Inferior parietal cortex (tissue), 1 donor: ENCODE measurements around the gene RHBDL1.

Source experiments
- DNase-seq: peaks from one replicate; pipeline ENCODE4 v3.0.0-alpha.2; 2016; ENCODE audit errors: extremely low spot score

The RHBDL1 gene

DNA sequence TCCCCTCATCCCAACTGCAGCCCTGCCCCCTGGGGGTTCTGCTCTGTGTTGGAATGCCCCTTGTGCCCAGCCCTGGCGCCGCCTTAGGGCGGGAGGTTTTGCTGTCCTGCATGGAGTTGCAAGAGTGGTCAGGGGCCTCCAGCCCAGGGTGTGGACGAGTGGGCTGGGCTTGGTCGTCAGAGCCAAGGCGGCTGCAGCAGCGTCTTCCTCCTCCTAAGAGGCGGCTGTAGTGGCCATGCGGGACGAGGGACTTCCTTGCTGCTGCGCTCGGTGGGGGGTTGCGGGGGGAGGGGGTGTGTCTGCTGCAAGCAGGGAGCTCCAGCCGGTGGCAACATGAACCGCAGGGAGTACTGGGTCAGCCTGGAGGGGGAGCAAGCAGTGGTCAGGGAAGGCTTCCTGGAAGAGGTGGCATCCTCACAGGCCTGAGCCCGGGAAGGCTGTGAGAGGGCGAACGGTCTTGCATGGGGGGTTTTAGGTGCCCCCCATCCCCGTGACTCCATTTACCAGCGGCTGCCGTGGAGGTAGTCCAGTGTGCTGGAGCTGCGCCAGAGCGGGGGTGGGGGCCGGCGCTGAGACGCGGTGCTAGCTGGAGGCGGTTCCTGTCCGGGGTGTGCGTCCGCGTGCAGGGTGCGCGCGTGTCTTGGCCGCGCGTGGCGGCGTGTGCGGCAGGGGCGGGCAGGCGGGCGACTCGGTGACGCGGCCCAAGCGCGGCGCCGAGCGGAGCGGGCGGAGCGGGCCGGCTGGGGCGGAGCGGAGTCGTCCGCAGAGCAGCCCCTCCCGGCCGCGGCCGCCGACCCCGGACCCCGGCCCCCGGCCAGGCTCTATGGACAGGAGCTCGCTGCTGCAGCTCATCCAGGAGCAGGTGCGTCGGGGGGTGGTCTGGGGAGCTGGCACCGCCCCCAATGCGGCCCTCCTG lies at the start of gene RHBDL1:
Gene RHBDL1, plus strand, starts transcription at position 704 of the 916 bp plus-strand sequence. Its CDS starts 120 bp downstream, at position 824.
- DNase-seq, result peak; percentile 20

GRCh38 chr16:625977-626765 lies 49.3 kb upstream of the RHBDL1 start:
- no peak for DNase-seq

DNA sequence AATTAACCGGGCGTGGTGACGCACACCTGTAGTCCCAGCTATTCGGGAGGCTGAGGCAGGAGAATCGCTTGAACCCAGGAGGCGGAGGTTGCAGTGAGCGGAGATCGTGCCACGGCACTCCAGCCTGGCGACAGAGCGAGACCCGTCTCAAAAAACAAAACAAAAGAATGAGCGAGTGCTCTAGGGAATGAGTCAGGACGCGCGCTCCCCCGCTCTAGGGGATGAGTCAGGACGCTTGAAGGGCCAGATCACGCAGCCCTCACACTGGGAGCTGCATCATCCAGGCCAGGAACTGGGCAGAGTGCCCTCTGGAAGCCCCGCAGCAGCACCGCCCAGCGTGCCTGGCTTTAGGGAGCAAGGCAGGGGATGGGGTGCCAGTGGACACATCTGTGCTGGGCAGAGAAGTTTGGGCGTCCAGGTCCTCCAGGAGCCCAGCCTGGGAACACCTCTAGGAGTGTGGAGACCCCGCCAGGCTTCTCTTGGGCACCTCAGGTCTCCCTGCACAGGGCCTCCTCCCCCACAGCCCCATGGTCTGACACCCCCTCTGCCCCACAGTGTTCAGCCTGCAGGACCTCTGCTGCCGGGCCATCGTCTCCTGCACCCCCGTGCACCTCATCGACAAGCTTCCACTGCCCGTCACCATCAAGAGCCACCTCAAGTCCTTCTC lies 48.6 kb upstream of the RHBDL1 start:
- peak; percentile 51 for DNase-seq

DNA sequence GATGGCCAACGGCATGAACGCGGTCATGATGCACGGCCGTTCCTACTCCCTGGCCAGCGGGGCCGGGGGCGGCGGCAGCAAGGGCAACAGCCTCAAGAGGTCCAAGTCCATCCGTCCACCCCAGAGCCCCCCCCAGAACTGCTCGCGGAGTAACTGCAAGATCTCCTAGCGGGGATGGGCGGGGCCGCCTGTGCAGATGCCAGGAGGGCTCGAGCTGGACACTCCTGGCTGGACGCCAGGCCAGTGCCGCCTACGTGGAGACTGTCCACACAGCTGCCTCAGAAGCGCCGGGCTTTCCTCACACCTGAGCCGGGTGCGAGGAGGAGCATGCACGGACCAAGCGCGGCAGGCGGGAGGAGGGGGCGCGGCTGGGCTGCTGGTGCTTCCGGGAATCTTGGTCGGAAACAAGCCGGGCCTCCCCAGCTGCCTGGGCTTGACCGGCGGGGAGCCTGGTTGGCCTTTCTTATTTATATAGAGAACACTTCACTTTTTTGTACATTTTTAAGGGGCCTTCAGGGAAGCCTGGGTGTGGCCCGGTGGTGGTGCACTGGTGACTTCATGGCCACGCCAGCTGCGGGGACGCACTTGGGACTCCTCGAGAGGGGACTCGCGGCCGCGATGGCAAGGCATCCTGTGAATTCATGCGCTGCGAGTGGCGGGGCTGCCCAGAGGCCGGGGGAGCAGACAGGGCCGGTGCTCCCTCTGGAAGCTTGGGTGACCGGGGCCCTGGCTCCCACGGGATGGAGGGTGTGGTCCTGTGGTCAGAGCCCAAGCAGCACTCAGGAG lies 47.8 kb upstream of the RHBDL1 start:
- no peak for DNase-seq

- no peak for DNase-seq
Measured at GRCh38 chr16:628321-629061, 47.0 kb upstream of the RHBDL1 start.

- no peak for DNase-seq
Measured at GRCh38 chr16:629185-629832, 46.2 kb upstream of the RHBDL1 start.

DNA sequence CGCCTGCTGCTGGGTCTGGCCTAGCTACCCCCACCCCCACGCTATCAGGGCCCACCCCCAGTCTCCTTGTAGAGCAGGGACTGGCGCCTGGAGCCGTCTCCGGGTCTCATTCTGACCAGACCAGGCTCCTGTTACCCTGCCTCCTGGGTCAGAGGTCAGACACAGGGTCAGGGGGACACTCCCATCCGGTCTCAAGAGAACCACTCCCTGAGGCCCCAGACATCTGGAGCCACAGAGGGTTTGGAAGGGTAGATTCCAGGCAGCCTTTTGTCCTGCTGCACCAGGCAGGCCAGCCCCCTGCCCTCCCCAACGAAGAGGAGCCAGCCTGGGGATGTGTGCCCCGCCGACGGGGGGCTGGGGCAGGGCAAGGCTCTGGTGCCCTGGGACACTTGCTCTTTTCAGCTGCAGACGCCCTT lies 45.6 kb upstream of the RHBDL1 start:
- no peak for DNase-seq

DNA sequence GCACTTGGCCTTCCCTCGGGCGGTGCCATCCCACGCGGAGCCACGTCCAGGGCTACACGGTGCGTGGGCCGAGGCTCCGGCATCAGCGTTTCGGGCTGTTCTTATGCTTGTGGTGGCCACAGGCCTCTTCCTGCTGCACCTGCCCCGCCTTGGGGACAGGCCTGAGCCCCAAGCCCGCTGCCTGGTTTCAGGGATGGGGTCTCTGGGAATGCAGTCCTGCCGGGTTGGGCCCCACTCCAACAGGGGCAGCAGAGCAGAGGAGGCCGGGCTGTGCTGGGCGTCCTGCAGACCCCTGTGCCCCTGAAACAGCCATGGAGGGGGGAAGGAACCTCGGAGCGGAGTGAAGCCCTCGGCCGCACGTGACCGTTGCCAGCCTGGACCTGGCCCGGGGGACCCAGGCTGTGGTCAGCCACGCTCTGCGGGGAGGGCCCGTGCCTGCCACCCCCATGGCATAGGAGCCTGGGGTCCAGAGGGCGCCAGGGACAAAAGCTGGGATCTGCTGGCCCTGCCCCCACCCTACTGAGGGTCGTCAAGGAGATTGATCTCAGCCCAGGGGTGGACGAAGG lies 45.1 kb upstream of the RHBDL1 start:
- DNase-seq, result no peak

DNA sequence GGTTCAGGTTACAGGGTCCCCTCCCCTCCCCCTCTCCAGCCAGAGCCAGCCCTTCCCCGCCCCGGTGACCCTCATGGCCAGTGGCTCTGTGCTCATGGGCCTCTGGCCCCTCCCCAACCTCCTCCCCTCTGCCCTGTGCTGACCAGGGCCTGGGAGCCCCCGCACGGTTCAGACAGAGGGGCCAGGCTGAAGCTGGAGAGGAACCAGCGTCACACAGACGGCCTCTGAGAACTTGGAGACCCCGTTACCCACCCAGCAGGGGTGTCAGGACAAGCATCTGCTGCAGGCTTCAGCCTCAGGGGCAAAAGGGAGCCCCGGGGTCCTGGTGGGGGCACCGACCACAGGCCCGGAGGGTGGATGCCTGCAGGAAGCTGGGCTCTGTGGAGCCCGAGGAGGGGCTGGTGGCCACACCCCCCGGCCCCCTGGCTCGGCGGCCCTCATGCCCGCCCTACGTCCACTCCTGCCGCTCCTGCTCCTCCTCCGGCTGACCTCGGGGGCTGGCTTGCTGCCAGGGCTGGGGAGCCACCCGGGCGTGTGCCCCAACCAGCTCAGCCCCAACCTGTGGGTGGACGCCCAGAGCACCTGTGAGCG lies 44.6 kb upstream of the RHBDL1 start, which contains the start of gene WFIKKN1:
Gene WFIKKN1, plus strand, starts transcription at position 171 of the 591 bp plus-strand sequence. Its CDS starts 269 bp downstream, at position 440.
- no peak for DNase-seq

GRCh38 chr16:631808-632358 lies 43.6 kb upstream of the RHBDL1 start:
- no peak for DNase-seq

DNA sequence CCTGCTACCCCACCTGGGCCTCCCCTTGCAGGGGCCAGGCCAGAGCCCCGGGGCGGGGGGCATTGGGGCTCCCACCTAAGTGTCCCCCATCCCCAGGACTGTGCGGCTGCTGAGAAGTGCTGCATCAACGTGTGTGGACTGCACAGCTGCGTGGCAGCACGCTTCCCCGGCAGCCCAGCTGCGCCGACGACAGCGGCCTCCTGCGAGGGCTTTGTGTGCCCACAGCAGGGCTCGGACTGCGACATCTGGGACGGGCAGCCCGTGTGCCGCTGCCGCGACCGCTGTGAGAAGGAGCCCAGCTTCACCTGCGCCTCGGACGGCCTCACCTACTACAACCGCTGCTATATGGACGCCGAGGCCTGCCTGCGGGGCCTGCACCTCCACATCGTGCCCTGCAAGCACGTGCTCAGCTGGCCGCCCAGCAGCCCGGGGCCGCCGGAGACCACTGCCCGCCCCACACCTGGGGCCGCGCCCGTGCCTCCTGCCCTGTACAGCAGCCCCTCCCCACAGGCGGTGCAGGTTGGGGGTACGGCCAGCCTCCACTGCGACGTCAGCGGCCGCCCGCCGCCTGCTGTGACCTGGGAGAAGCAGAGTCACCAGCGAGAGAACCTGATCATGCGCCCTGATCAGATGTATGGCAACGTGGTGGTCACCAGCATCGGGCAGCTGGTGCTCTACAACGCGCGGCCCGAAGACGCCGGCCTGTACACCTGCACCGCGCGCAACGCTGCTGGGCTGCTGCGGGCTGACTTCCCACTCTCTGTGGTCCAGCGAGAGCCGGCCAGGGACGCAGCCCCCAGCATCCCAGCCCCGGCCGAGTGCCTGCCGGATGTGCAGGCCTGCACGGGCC lies 42.8 kb upstream of the RHBDL1 start:
- DNase-seq, result no peak

- no peak for DNase-seq
Measured at GRCh38 chr16:633336-634050, 42.0 kb upstream of the RHBDL1 start.

GRCh38 chr16:634051-634670 lies 41.3 kb upstream of the RHBDL1 start:
- DNase-seq, result no peak

DNA sequence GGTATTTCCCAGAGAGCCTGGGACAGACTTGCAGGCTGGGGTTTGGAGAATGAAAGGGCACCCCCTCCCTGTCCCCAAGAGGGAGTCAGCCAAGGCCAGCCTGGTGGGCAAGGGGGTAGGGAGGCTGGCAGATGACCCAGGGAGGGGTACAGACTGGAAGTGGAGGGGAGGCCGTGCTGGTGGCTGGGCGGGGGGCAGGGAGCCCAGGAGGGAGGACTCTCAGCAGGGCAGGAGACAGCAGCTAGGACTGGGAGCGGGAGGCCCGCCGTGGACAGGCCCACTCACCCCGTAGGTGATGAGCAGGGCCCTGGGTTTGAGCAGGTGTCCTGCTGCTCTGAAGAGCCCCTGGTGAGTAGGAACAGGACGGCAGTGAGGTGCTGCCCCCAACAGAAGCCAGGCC lies 40.5 kb upstream of the RHBDL1 start:
- no peak for DNase-seq

DNA sequence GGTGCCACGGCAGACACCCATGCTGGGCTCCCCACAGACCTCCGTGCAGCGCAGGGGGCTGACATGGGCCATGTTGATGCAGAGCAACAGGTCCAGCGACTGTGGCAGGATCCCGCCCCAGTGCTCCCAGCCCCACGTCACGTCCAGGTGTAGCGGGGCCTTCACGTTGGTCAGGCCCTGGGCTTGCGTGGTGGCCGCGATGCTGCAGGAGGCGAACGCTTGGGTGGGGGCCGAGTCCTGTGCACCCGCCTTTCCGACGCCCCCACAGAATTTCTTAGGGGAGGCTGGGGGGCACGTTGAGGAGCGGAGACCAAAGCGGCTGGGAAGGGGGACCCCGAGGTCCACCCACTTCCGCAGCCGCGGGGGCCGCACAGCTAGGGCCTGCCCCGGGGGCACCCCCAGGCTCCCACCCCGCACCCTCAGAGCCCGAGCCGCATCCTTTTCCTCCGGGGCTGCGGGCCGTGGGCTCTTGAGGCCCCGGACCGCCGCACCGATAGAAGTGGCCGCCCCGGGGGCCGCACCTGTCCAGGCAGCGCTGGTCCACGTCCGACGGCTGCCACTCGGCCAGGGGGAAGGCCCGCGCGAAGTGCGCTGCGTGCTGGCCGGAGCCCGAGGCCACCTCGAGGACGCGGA lies 39.8 kb upstream of the RHBDL1 start:
- DNase-seq, result no peak
